Stimulated activated CD4-positive, alpha-beta T cell treated with anti-CD3 and anti-CD28 coated beads, Interleukin-1b, Interleukin-23, amount 100 ng/mL, for 48 hours (primary cell): ENCODE data around the gene MRPL27.
A peak's percentile ranks its signal among the peaks of the same experiment; 100 is the strongest.

Experiments
- DNase-seq: peaks from one replicate; pipeline ENCODE4 v3.0.0-alpha.2; 2020

The MRPL27 gene

GRCh38 chr17:50359998-50360461, 13.0 kb downstream of the MRPL27 start:
- DNase-seq = no peak

- no peak for DNase-seq
Measured at GRCh38 chr17:50359005-50359699, 13.8 kb downstream of the MRPL27 start.

GRCh38 chr17:50358177-50358576, 14.8 kb downstream of the MRPL27 start:
- DNase-seq = no peak

GRCh38 chr17:50356892-50357510, 16.0 kb downstream of the MRPL27 start:
- no peak for DNase-seq

GRCh38 chr17:50356418-50356817, 16.6 kb downstream of the MRPL27 start:
- no peak for DNase-seq

GRCh38 chr17:50355701-50356341, 17.2 kb downstream of the MRPL27 start:
- no peak for DNase-seq

GRCh38 chr17:50355336-50355700, 17.7 kb downstream of the MRPL27 start:
- DNase-seq = no peak

GRCh38 chr17:50354776-50355175, 18.2 kb downstream of the MRPL27 start:
- DNase-seq = no peak

GRCh38 chr17:50354198-50354597, 18.8 kb downstream of the MRPL27 start:
- DNase-seq = no peak

- no peak for DNase-seq
Measured at GRCh38 chr17:50353600-50354195, 19.3 kb downstream of the MRPL27 start.

- DNase-seq = no peak
Measured at GRCh38 chr17:50352693-50353599, 20.0 kb downstream of the MRPL27 start.

- DNase-seq = no peak
Measured at GRCh38 chr17:50352072-50352692, 20.8 kb downstream of the MRPL27 start.

- DNase-seq = no peak
Measured at GRCh38 chr17:50350733-50351132, 22.3 kb downstream of the MRPL27 start.

- DNase-seq = no peak
Measured at GRCh38 chr17:50349243-50349600, 23.8 kb downstream of the MRPL27 start.

- no peak for DNase-seq
Measured at GRCh38 chr17:50348522-50349242, 24.3 kb downstream of the MRPL27 start.

GRCh38 chr17:50347894-50348291, 25.1 kb downstream of the MRPL27 start:
- no peak for DNase-seq

- no peak for DNase-seq
Measured at GRCh38 chr17:50347117-50347893, 25.7 kb downstream of the MRPL27 start.

- peak; percentile 49 for DNase-seq
Measured at GRCh38 chr17:50346313-50347116, 26.5 kb downstream of the MRPL27 start.

- peak; percentile 90 for DNase-seq
Measured at GRCh38 chr17:50345432-50346312, 27.3 kb downstream of the MRPL27 start, which contains the start of gene XYLT2. TSS of gene XYLT2 (plus strand) at chr17:50346126. CDS start at chr17:50346141, 15 bp downstream.
